Heart left ventricle (tissue), 16 donors: ENCODE results near the gene MICOS13. TPM values are rescaled to one million over a fixed set of nuclear protein-coding genes. Genes with fewer than 3 reads are reported as not detected.
A peak's percentile ranks its signal among the peaks of the same experiment; 100 is the strongest.

Experiments used
- ATAC-seq, 4 donors: fragments of 200-7000 bp; cut with Tn5 transposase; one replicate each; pipeline ENCODE4 v1.9.1; 2020 to 2022; ENCODE audit warnings: moderate library complexity in 4 of 4, mild to moderate bottlenecking in 3 of 4, moderate number of reproducible peaks in 1 of 4
- DNase-seq, 5 donors: peaks; one replicate each; pipeline ENCODE4 v3.0.0-alpha.2; 2020
- H3K27ac ChIP-seq, 12 donors: fragments of 200-600 bp; sonication (generic) in 4 of 12; one replicate each; pipeline versions ENCODE4 v1.5.0 to v1.8.0; 2016 to 2022; ENCODE audit warnings: mild to moderate bottlenecking in 2 of 12
- H3K27me3 ChIP-seq, 9 donors: fragments of 200-600 bp; sonication (generic) in 2 of 9; one replicate each; pipeline versions ENCODE4 v1.5.1 to v1.8.0; 2016 to 2022; ENCODE audit warnings: mild to moderate bottlenecking in 3 of 9
- H3K36me3 ChIP-seq, 9 donors: fragments of 200-600 bp; sonication (generic) in 2 of 9; one replicate each; pipeline versions ENCODE4 v1.5.0 to v1.8.0; 2018 to 2022; ENCODE audit warnings: mild to moderate bottlenecking in 2 of 9
- H3K4me1 ChIP-seq, 12 donors: fragments of 200-600 bp; sonication (generic) in 4 of 12; one replicate each; pipeline versions ENCODE4 v1.5.0 to v1.8.0; 2016 to 2022; ENCODE audit warnings: mild to moderate bottlenecking in 3 of 12
- H3K4me3 ChIP-seq, 12 donors: fragments of 200-600 bp; sonication (generic) in 4 of 12; one replicate each; pipeline versions ENCODE4 v1.5.0 to v1.8.0; 2017 to 2022; ENCODE audit warnings: mild to moderate bottlenecking in 9 of 12, moderate library complexity in 4 of 12
- H3K9me3 ChIP-seq, 12 donors: fragments of 200-600 bp; sonication (generic) in 4 of 12; one replicate each; pipeline versions ENCODE4 v1.5.0 to v1.8.0; 2016 to 2022; ENCODE audit warnings: mild to moderate bottlenecking in 1 of 12
- POLR2A ChIP-seq, 2 donors: fragments of 450-650 bp; IDR thresholded peaks; one replicate each; pipeline ENCODE4 v1.6.1; 2017; ENCODE audit warnings: antibody characterized with exemption in 2 of 2, mild to moderate bottlenecking in 2 of 2, moderate library complexity in 2 of 2
- WGBS, 4 donors: extraction: QIAGEN DNeasy Blood & Tissue Kit in 2 of 4; methylation state at CpG; one replicate each; pipeline versions ENCODE4 v1.1.5 to v1.1.7; 2013 to 2018; 5-methylcytosine and 5-hydroxymethylcytosine counted together
- intact Hi-C, 10 donors: fragments of 100-400 bp; cut with DNase I; formaldehyde crosslinking; loops; one replicate each; pipeline versions ENCODE4 v1.11.1 to v1.14.2; 2022
- polyA plus RNA-seq, 2 donors: library from polyadenylated mRNA; stranded (reverse); fragments of 200-250 nt; gene quantifications; one replicate each; pipeline ENCODE4 v1.2.3, GENCODE V29; 2013
- total RNA-seq, 9 donors: library from RNA; depleted of rRNA in 2 of 9; stranded (reverse); fragments of >200 nt in 2 of 9; fragmentation: NEBNext Ultra II Directional in 3 of 9; extraction: Animal tissue kit (Norgen Biotek cat#: 25700) in 3 of 9; gene quantifications; one replicate each; pipeline versions ENCODE4 v1.1.0 to v1.2.4, GENCODE V29; 2016 to 2023
- TF ChIP-seq, protein P1 (sequence below), 12 donors: fragments of 200-600 bp; sonication (generic) in 4 of 12; IDR thresholded peaks; one replicate each; pipeline versions ENCODE4 v1.5.0 to v1.8.0; 2018 to 2022; ENCODE audit warnings: antibody characterized with exemption in 12 of 12, mild to moderate bottlenecking in 5 of 12
- donor health status: ischemic (EF 13 %, LVEDD 7.1; RV severe dilation, severe dysfunction).
- donor health status: healthy with polysubstance abuse.
- donor health status: DM: no; HTN: yes; CAD: no.
- donor health status: DM: no; HTN: no; CAD: no.
- donor health status: ischemic (EF 25% LVEDD 6.9; RV normal size, moderate dysfunction).
- donor health status: ischemic (EF 25% LVEDD 5.7; RV mildly dilated, moderate dysfunction).
- donor health status: healthy.
- donor health status: DM: yes; HTN: yes; CAD: no.
- donor health status: ischemic (EF 35%, LVEDD 5.7; RV mildly dilated, moderate dysfunction).
- donor health status: nonischemic (EF 11% LVEDD 7.7; RV severe dilation, severe dysfunction).
- donor health status: DM: yes; HTN: yes; CAD: no.
- donor health status: PGD.
- donor health status: ischemic (EF 29% LVEDD 5.4; RV normal size, mild dysfunction).
- donor health status: nonischemic (EF 23%, LVEDD 6.1; RV moderate dilation, normal function).

MICOS13 gene
- total and polyA plus RNA-seq, 11 donors = 103 to 435 (median 142) TPM

- 86 to 90% (median 88%) methylated on average over 33 to 39 of the region's 39 CpGs for WGBS, 4 donors
- peaks cover 0 to 66% (median 61%) of the 10 kb centered on the region in 9 donors for H3K36me3 ChIP-seq
- DNase-seq = peak in 1 of 5 donors; percentile 31
Measured at GRCh38 chr19:5693195-5694166, 13.2 kb upstream of the MICOS13 start.

GRCh38 chr19:5692723-5693194 is 12.4 kb upstream of the MICOS13 start:
- H3K36me3 ChIP-seq = peaks cover 0 to 59% (median 55%) of the 10 kb centered on the region in 9 donors
- TF ChIP-seq POLR2A (IDR thresholded peaks at IDR 0.05) = no peak
- TF ChIP-seq, protein P1, sequence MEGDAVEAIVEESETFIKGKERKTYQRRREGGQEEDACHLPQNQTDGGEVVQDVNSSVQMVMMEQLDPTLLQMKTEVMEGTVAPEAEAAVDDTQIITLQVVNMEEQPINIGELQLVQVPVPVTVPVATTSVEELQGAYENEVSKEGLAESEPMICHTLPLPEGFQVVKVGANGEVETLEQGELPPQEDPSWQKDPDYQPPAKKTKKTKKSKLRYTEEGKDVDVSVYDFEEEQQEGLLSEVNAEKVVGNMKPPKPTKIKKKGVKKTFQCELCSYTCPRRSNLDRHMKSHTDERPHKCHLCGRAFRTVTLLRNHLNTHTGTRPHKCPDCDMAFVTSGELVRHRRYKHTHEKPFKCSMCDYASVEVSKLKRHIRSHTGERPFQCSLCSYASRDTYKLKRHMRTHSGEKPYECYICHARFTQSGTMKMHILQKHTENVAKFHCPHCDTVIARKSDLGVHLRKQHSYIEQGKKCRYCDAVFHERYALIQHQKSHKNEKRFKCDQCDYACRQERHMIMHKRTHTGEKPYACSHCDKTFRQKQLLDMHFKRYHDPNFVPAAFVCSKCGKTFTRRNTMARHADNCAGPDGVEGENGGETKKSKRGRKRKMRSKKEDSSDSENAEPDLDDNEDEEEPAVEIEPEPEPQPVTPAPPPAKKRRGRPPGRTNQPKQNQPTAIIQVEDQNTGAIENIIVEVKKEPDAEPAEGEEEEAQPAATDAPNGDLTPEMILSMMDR (IDR thresholded peaks at IDR 0.05) = no peak
- no peaks in the 10 kb centered on the region for H3K27me3 ChIP-seq
- ATAC-seq (no peak), DNase-seq (no peak)
- intact Hi-C loops = loop anchor here in 3 of 10 donors (2.0 to 5.0 kb wide), 3 partner anchors 28 to 210 kb away; partner anchors contain the start of genes CATSPERD (in 1 of the 3), LONP1 (in 1 of the 3), NDUFA11 (in 1 of the 3) and SAFB (in 1 of the 3)
- 67 to 76% (median 69%) methylated on average over 5 to 7 of the region's 7 CpGs for WGBS, 4 donors
- no peaks in the 10 kb centered on the region for H3K9me3 ChIP-seq
- H3K4me3 ChIP-seq = no peak overlapping the region
- peaks cover 4 to 40% (median 21%) of the 10 kb centered on the region in 12 donors for H3K4me1 ChIP-seq
- H3K27ac ChIP-seq = no peak overlapping the region

More at GRCh38 chr19:5693195-5694166, 13.2 kb upstream of the MICOS13 start:
- peaks cover 4 to 40% (median 21%) of the 10 kb centered on the region in 12 donors for H3K4me1 ChIP-seq
- intact Hi-C loops = loop anchor here in 3 of 10 donors (2.0 to 5.0 kb wide), 3 partner anchors 27 to 209 kb away; partner anchors contain the start of genes CATSPERD (in 1 of the 3), LONP1 (in 1 of the 3), NDUFA11 (in 1 of the 3) and SAFB (in 1 of the 3)
- no peaks in the 10 kb centered on the region for H3K27me3 ChIP-seq
- no peaks in the 10 kb centered on the region for H3K9me3 ChIP-seq
- no peak for ATAC-seq
- TF ChIP-seq, protein P1 (IDR thresholded peaks at IDR 0.05) = no peak
- no peak for TF ChIP-seq POLR2A (IDR thresholded peaks at IDR 0.05)
- H3K4me3 ChIP-seq = no peak overlapping the region
- H3K27ac ChIP-seq = no peak overlapping the region

DNA sequence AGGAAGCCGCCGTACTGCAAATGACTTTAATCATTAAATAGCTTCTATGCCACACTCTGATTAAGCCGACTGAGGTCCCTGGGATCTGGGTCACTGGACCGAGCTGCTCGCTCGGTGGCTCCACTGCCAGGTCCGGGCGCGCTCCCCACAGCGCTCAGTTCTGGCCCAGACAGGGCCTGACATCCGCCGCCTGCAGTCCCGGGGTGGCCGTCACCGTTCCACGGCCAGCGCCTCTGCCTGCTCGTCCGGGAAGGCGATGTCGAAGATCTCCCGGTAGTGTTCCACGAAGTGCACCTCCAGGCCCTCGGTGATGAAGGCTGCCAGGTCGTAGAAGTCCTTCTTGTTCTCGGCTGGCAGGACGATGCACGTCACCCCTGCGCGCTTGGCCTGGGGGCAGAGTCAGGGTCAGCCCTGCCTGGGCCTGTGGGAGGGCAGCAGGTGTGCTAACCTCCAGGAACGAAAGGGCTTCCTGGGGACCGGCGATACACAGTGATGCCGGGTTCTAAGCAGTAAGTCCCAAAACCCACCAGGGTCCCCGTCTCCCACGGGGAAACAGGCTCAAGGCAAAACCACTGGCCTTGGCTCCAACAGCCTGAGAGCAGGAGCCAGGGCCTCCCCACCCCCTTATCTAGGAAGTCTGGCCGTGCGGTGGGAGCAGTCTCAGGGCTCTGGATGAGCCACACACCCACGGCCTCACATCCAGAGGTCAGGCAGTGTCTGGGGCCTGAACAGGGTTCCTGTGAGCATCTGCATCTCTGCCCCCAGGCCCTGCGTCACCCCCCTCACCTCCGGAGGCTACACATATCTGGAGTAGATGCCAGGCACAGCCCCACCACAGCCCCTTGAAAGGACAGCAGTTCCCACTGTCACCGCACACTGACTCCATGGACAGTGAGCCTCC is 11.8 kb upstream of the MICOS13 start:
- TF ChIP-seq POLR2A (IDR thresholded peaks at IDR 0.05) = no peak
- TF ChIP-seq, protein P1 (IDR thresholded peaks at IDR 0.05) = no peak
- peak overlapping the region in 11 of 12 donors; percentile 48 to 91 (median 79) for H3K4me3 ChIP-seq
- intact Hi-C loops = loop anchor here in 4 of 10 donors (2.0 to 5.0 kb wide), 3 partner anchors 29 to 210 kb away; partner anchors contain the start of genes CATSPERD (in 2 of the 4), LONP1 (in 2 of the 4), NDUFA11 (in 1 of the 4) and SAFB (in 1 of the 4)
- H3K4me1 ChIP-seq = peaks cover 4 to 47% (median 25%) of the 10 kb centered on the region in 12 donors
- H3K36me3 ChIP-seq = peaks cover 0 to 57% (median 54%) of the 10 kb centered on the region in 9 donors
- no peaks in the 10 kb centered on the region for H3K27me3 ChIP-seq
- 55 to 64% (median 61%) methylated on average over 21 to 42 of the region's 42 CpGs for WGBS, 4 donors
- H3K9me3 ChIP-seq = no peaks in the 10 kb centered on the region
- DNase-seq (peak in 1 of 5 donors; percentile 35), ATAC-seq (no peak)
- peak overlapping the region; percentile 67 to 95 (median 86) for H3K27ac ChIP-seq
